Neuronal stem cell (in vitro differentiated cells): Measurements from ENCODE around the gene STK32B.
A peak's percentile ranks its signal among the peaks of the same experiment; 100 is the strongest.

Source experiments
- DNase-seq: peaks from one replicate; pipeline ENCODE4 v3.0.0-alpha.2; 2013; ENCODE audit warnings: low spot score
- H2AFZ ChIP-seq: one replicate; pipeline ENCODE4 v1.6.1; 2013; ENCODE audit warnings: mild to moderate bottlenecking, low read length, inconsistent platforms
- H2AK5ac ChIP-seq: 2 replicates; pipeline ENCODE4 v1.6.1; 2013; ENCODE audit warnings: low read depth, mild to moderate bottlenecking, inconsistent platforms, low read length, moderate library complexity, mixed read lengths
- H2BK120ac ChIP-seq: 2 replicates; pipeline ENCODE4 v1.6.1; 2013; ENCODE audit warnings: low read depth, mild to moderate bottlenecking, inconsistent platforms, low read length, moderate library complexity, mixed read lengths
- H2BK12ac ChIP-seq: one replicate; pipeline ENCODE4 v1.6.1; 2013; ENCODE audit warnings: low read length, inconsistent platforms
- H2BK15ac ChIP-seq: 2 replicates; pipeline ENCODE4 v1.6.1; 2013; ENCODE audit warnings: mild to moderate bottlenecking, low read length, inconsistent platforms, mixed read lengths
- H2BK5ac ChIP-seq: one replicate; pipeline ENCODE4 v1.6.1; 2013; ENCODE audit warnings: inconsistent platforms, mild to moderate bottlenecking, low read length, moderate library complexity
- H3K14ac ChIP-seq: one replicate; pipeline ENCODE4 v1.6.1; 2013; ENCODE audit warnings: low read length, inconsistent platforms
- H3K18ac ChIP-seq: 2 replicates; pipeline ENCODE4 v1.6.1; 2013; ENCODE audit warnings: low read length, inconsistent platforms
- H3K23ac ChIP-seq: 2 replicates; pipeline ENCODE4 v1.6.1; 2013; ENCODE audit warnings: low read depth, mild to moderate bottlenecking, mixed read lengths, low read length, inconsistent platforms; ENCODE audit not compliant: poor library complexity
- H3K27ac ChIP-seq: replicated peaks from 3 replicates; pipeline ENCODE4 v1.5.1; 2013; ENCODE audit warnings: low read length, inconsistent platforms
- H3K27me3 ChIP-seq, 3 experiments: 2 replicates each; pipeline ENCODE4 v1.6.1; 2013; ENCODE audit warnings: low read length in 3 of 3, mild to moderate bottlenecking in 2 of 3, inconsistent platforms in 1 of 3, low read depth in 1 of 3, mixed read lengths in 1 of 3, moderate library complexity in 1 of 3; ENCODE audit not compliant: control insufficient read depth in 3 of 3, insufficient read depth in 3 of 3
- H3K36me3 ChIP-seq, 2 donors: replicated peaks in 1 of 2; 2 replicates each; pipeline ENCODE4 v1.6.1; 2013; ENCODE audit warnings: low read length in 2 of 2; ENCODE audit not compliant: control insufficient read depth in 2 of 2, insufficient read depth in 2 of 2
- H3K4ac ChIP-seq: 2 replicates; pipeline ENCODE4 v1.6.1; 2013; ENCODE audit warnings: inconsistent platforms, mild to moderate bottlenecking, low read length, moderate library complexity
- H3K4me1 ChIP-seq, 2 donors: 1 replicate in 1 of 2; 2 replicates in 1 of 2; pipeline ENCODE4 v1.6.1; 2013; ENCODE audit warnings: low read length in 2 of 2, low read depth in 1 of 2; ENCODE audit not compliant: control insufficient read depth in 2 of 2, insufficient read depth in 1 of 2
- H3K4me2 ChIP-seq: one replicate; pipeline ENCODE4 v1.6.1; 2013; ENCODE audit warnings: mild to moderate bottlenecking, low read length, inconsistent platforms; ENCODE audit not compliant: insufficient read depth, poor library complexity, severe bottlenecking
- H3K4me3 ChIP-seq, 2 donors: 2 replicates each; pipeline ENCODE4 v1.5.1; 2013; ENCODE audit warnings: low read length in 2 of 2, mild to moderate bottlenecking in 2 of 2, inconsistent platforms in 1 of 2, moderate library complexity in 1 of 2
- H3K79me1 ChIP-seq: one replicate; pipeline ENCODE4 v1.6.1; 2013; ENCODE audit warnings: low read depth, mild to moderate bottlenecking, inconsistent platforms, low read length, moderate library complexity
- H3K9ac ChIP-seq: one replicate; pipeline ENCODE4 v1.6.1; 2013; ENCODE audit warnings: mild to moderate bottlenecking, low read depth, low read length, inconsistent platforms; ENCODE audit not compliant: poor library complexity
- H3K9me3 ChIP-seq, 2 donors: replicated peaks in 1 of 2; 2 replicates each; pipeline versions ENCODE3 to v1.6.1; 2013; ENCODE audit warnings: low read length in 2 of 2, mild to moderate bottlenecking in 2 of 2, inconsistent platforms in 1 of 2, low read depth in 1 of 2, mixed read lengths in 1 of 2, moderate library complexity in 1 of 2; ENCODE audit not compliant: control insufficient read depth in 2 of 2, insufficient read depth in 1 of 2
- H4K8ac ChIP-seq: one replicate; pipeline ENCODE4 v1.6.1; 2013; ENCODE audit warnings: low read depth, mild to moderate bottlenecking, inconsistent platforms, low read length, moderate library complexity
- H4K91ac ChIP-seq: one replicate; pipeline ENCODE4 v1.6.1; 2013; ENCODE audit warnings: low read length, low read depth, mild to moderate bottlenecking, inconsistent platforms; ENCODE audit not compliant: poor library complexity
- WGBS, 2 donors: extraction: QIAGEN DNeasy Blood & Tissue Kit; methylation state at CpG; one replicate each; pipeline ENCODE4 v1.1.7; 2013; ENCODE audit warnings: missing lambda C conversion rate in 2 of 2, mixed read lengths in 1 of 2; ENCODE audit not compliant: insufficient read length in 2 of 2, insufficient replicate concordance in 1 of 2; ENCODE audit errors: extremely low coverage in 2 of 2; 5-methylcytosine and 5-hydroxymethylcytosine counted together

The STK32B gene

DNA sequence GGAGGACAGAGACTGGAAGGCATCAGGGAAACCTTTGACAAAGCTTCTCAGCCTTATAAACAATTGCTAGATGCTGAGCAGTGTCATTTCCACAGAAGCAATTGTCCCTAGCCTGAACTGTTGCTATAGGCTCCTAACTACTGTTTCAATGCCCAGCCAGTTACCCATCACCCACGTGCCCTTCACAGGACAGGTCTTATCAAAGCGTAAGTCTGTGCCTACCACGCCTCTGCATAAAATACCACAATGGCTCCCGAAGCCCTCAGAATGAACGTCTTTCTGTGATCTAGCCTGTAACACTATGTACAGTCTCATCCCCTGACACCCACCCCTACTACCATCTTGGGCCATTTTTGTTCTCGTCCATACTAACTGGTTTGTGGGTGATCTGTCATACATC is 134.3 kb downstream of the STK32B start:
- Histone ChIP-seq H2BK5ac (no peak overlapping the region), H3K4ac (no peak overlapping the region), H3K27me3 (no peaks in the 10 kb centered on the region), H3K4me2 (no peak overlapping the region), H2BK15ac (no peak overlapping the region), H2BK12ac (no peak overlapping the region), H3K18ac (no peak overlapping the region), H3K4me3 (no peak overlapping the region), H3K9me3 (no peaks in the 10 kb centered on the region), H2AK5ac (no peak overlapping the region), H3K4me1 (peaks cover 0 to 3% of the 10 kb centered on the region in 2 donors), H3K9ac (no peak overlapping the region), H4K91ac (no peak overlapping the region), H3K36me3 (no peaks in the 10 kb centered on the region), H3K23ac (no peak overlapping the region), H3K27ac (no peak overlapping the region), H2BK120ac (no peak overlapping the region), H4K8ac (no peak overlapping the region), H3K14ac (no peak overlapping the region), H2AFZ (no peak overlapping the region), H3K79me1 (no peaks in the 10 kb centered on the region)
- no CpG with 5 or more reads among the region's 6 CpGs for WGBS, 2 donors
- no peak for DNase-seq

DNA sequence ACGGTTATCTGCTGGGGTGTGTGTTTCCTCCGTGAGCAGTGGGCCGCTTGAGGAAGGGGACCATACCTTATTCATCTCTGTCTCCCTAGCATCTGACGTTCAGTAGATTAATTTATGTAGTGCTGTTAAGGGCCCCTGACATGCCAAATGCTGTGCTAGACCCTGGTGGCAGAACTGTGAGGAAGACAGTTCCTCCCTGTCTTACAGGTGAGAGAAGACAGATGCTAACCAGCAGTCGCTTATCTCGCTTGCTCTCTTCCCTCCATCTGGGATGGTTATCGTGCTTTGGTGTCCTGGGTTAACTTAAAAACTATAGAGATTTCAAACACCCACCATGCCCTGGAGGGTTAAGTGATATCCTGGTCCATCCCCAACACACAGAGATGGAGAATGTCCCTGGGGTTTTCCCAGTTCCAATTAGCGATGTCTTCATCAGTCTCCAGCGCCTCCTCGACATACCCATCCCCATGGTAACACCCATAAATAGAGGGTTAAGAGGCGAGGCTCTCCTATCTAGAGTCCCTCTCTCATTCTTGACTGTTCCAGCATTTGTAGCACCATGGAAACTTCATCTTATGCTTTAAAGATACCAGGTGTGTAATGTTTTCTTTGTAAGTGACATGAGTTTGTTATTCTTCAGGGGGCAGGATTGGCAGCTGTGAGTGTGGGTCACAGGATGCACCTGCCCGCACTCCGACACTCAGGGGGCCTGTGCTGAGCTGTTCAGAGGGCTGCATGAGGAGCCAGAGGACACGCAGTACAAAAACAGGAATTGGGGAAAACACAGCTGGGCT is 135.2 kb downstream of the STK32B start:
- no peak overlapping the region for H2BK5ac ChIP-seq
- no peak overlapping the region for H3K4ac ChIP-seq
- no peak overlapping the region for H3K23ac ChIP-seq
- no peak overlapping the region for H2AK5ac ChIP-seq
- no peak overlapping the region for H3K4me2 ChIP-seq
- H3K9ac ChIP-seq = no peak overlapping the region
- no peaks in the 10 kb centered on the region for H3K79me1 ChIP-seq
- H3K27me3 ChIP-seq = no peaks in the 10 kb centered on the region
- H3K36me3 ChIP-seq = no peaks in the 10 kb centered on the region
- H4K91ac ChIP-seq = no peak overlapping the region
- peaks cover 0 to 3% of the 10 kb centered on the region in 2 donors for H3K4me1 ChIP-seq
- no peak overlapping the region for H3K18ac ChIP-seq
- no peak overlapping the region for H4K8ac ChIP-seq
- no peak overlapping the region for H2AFZ ChIP-seq
- H3K27ac ChIP-seq = no peak overlapping the region
- no peak overlapping the region for H3K4me3 ChIP-seq
- H3K14ac ChIP-seq = no peak overlapping the region
- H3K9me3 ChIP-seq = no peaks in the 10 kb centered on the region
- H2BK15ac ChIP-seq = peak overlapping the region; percentile 21
- no peak for DNase-seq
- no peak overlapping the region for H2BK120ac ChIP-seq
- H2BK12ac ChIP-seq = no peak overlapping the region
- WGBS, 2 donors = no CpG with 5 or more reads among the region's 14 CpGs

DNA sequence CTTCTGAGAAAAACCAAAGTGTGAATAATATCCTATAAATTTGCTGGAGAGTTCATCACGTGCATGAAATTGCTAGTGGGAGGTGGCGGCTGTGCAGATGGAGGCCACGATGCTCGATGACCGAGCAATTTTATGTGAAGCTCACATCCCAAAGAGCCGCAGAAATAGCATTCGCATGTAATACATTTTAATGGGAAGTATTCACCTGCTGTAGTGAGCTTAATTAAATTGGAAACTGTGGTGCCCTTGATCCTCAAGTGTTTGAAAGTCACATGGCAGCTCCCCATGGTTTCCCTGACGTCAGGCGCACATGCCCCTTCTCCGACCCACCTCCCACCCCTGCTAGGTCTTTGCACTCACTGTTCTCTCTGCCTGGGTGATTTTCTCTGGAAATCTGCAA is 136.8 kb downstream of the STK32B start:
- no peak overlapping the region for H3K4ac ChIP-seq
- WGBS, 2 donors = no CpG with 5 or more reads among the region's 10 CpGs
- H2BK5ac ChIP-seq = no peak overlapping the region
- no peak overlapping the region for H3K18ac ChIP-seq
- no peaks in the 10 kb centered on the region for H3K27me3 ChIP-seq
- no peaks in the 10 kb centered on the region for H3K79me1 ChIP-seq
- H3K14ac ChIP-seq = no peak overlapping the region
- no peaks in the 10 kb centered on the region for H3K36me3 ChIP-seq
- H3K27ac ChIP-seq = no peak overlapping the region
- H3K4me2 ChIP-seq = no peak overlapping the region
- H3K4me1 ChIP-seq = peaks cover 0 to 3% of the 10 kb centered on the region in 2 donors
- no peak overlapping the region for H3K4me3 ChIP-seq
- no peak overlapping the region for H2AK5ac ChIP-seq
- H4K8ac ChIP-seq = no peak overlapping the region
- no peak for DNase-seq
- H3K9me3 ChIP-seq = no peaks in the 10 kb centered on the region
- no peak overlapping the region for H3K9ac ChIP-seq
- H2BK12ac ChIP-seq = no peak overlapping the region
- no peak overlapping the region for H2BK120ac ChIP-seq
- H2BK15ac ChIP-seq = no peak overlapping the region
- no peak overlapping the region for H2AFZ ChIP-seq
- H4K91ac ChIP-seq = no peak overlapping the region
- no peak overlapping the region for H3K23ac ChIP-seq

DNA sequence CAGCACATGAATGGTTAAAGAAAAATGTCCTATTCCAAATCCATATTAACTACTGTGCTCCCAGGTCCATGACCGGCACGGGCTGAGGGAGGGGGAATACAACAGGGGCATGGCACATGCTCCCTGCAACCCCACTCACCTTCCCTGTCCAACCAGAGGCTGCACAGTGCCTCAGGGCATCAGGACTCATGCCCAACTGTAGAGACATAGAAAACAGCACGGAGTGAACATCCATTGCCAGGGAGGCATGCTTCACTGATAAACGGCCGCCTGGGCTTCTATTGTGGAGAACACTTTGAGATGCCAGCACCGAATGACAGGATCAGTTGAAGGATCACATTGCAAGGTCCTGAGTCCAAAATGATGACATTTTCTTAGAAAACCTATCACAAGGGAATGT is 140.6 kb downstream of the STK32B start:
- Histone ChIP-seq H2BK5ac (no peak overlapping the region), H3K4me3 (no peak overlapping the region), H3K18ac (peak overlapping the region; percentile 39), H4K8ac (no peak overlapping the region), H3K9ac (no peak overlapping the region), H2AFZ (no peak overlapping the region), H4K91ac (no peak overlapping the region), H3K4me2 (no peak overlapping the region), H2BK120ac (no peak overlapping the region), H3K23ac (no peak overlapping the region), H3K4me1 (no peaks in the 10 kb centered on the region), H3K27ac (no peak overlapping the region), H3K9me3 (no peaks in the 10 kb centered on the region), H2BK12ac (no peak overlapping the region), H2AK5ac (no peak overlapping the region), H3K14ac (no peak overlapping the region), H3K4ac (no peak overlapping the region), H3K79me1 (no peaks in the 10 kb centered on the region), H3K36me3 (no peaks in the 10 kb centered on the region), H3K27me3 (no peaks in the 10 kb centered on the region), H2BK15ac (no peak overlapping the region)
- no CpG with 5 or more reads among the region's 6 CpGs for WGBS, 2 donors
- DNase-seq = no peak
